ENCODE data around the gene FUT3. TPM values are rescaled to one million over a fixed set of nuclear protein-coding genes. Genes with fewer than 3 reads are reported as not detected.
A peak's percentile ranks its signal among the peaks of the same experiment; 100 is the strongest.

FUT3 gene
- total RNA-seq, 1 experiment from 2014 or later, result 0.48 TPM

DNA sequence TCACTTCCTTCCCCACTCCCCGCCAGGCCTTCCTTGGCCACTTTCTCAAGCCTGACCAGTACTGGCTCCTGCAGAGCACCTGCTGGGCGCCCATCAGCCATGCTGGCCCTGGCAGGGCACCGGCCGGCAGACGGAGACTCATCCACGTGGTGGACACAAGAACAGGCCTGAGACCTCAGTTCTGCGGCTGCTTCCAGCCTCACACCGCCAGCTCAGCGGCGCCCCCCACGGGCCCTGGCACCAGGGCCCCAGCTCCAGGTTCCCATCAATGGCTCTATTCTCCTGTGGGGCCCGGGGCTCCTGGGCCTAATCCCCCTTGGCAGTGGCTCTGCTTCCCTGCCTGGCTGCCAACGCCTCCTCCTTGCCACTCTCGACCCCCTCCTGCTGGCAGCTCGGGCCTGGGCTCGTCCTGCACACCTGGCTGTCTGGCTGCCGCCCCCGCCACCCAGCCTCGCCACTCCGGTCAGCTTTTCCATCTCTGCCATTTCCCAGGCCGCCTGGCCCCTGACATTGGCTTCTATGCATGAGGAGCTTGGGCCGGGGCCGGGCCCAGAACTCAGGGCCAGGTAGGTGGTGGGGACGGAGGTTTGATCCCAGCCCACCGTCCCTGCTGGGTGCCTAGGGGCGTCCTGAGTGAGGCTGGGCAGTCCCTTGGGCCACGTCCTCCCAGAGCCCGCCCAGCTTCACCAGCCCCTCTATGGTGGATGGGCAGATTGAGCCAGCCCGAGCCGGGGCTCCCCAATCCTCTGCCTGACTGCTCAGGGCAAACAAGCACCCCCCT is 46.1 kb upstream of the FUT3 start:
- POLR2A ChIA-PET, result interaction anchor here (0.7 kb wide), 1 partner anchor 93 kb away, joined by 3 read pairs; no protein-coding TSS in a partner anchor

DNA sequence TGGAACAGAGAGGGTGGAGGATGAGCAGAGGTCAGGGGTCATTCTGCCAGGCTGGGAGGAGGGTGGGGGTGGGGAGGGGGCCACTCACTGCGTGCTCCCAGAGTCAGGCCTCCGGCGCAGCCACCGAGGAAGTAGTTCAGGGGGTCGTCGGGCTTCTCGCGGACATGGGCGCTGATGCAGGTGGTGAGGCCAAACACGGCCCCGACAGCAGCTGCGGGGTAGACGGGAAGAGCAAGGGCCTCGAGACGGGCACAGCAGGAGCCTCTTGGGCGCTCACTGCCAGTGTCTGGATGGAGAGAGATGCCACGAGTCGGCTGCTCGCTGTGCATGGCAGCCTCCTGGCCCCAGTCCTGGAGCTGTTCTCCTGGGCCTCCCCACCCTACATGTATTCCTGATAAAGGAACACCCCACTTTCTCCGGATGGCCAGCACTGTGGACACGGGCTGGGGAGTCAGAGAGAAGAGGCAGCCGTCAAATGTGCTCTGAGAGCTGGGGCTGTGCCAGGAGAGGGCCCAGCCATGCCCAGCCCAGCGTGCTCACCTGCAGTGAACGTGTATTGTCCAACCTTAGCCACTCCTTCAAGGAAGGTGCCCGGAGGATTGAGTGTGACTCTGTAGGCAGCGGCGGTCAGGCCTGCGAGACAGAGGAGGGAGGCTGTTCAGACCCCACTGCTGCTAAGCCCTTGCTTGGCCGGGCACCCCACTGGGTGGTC is 45.3 kb upstream of the FUT3 start:
- no peaks in the 10 kb centered on the region for H3K9me3 Mint-ChIP-seq
- H3K27ac Mint-ChIP-seq, result no peak overlapping the region
- DNase-seq (ENCODE audit: low spot score), result no peak
- no peak overlapping the region for H3K4me3 Mint-ChIP-seq
- POLR2A ChIA-PET, result interaction anchor here (0.7 kb wide), 1 partner anchor 92 kb away, joined by 3 read pairs; no protein-coding TSS in a partner anchor
- peaks cover 2% of the 10 kb centered on the region; the same call in 1 of the 2 replicates for H3K27me3 Mint-ChIP-seq (ENCODE audit: low read depth)
- peaks cover 11% of the 10 kb centered on the region for H3K36me3 Mint-ChIP-seq
- CTCF ChIA-PET, result interaction anchor here (0.5 to 2.2 kb wide), 11 partner anchors 8 to 141 kb away, joined by 3 to 34 read pairs (median 4); partner anchors contain the start of gene NRTN
- 0 out of 2 replicates have a peak, but pooled peaks cover 3% of the 10 kb centered on the region for H3K4me1 Mint-ChIP-seq
- no peak for ATAC-seq
- TF ChIP-seq NR3C1 (CRISPR knock-in tag; conservative IDR thresholded peaks at IDR 0.05; ENCODE audit: low read depth) (no peak), ZBTB43 (CRISPR knock-in tag; IDR thresholded peaks at IDR 0.05) (no peak), ZNF232 (CRISPR knock-in tag; IDR thresholded peaks at IDR 0.05) (no peak), ELF4 (CRISPR knock-in tag; IDR thresholded peaks at IDR 0.05; ENCODE audit: low read depth) (no peak), MYBL2 (CRISPR knock-in tag; IDR thresholded peaks at IDR 0.05) (no peak), FOXK1 (CRISPR knock-in tag; IDR thresholded peaks at IDR 0.05) (no peak), JAZF1 (CRISPR knock-in tag; IDR thresholded peaks at IDR 0.05) (no peak)
- TF ChIP-seq, protein P1, sequence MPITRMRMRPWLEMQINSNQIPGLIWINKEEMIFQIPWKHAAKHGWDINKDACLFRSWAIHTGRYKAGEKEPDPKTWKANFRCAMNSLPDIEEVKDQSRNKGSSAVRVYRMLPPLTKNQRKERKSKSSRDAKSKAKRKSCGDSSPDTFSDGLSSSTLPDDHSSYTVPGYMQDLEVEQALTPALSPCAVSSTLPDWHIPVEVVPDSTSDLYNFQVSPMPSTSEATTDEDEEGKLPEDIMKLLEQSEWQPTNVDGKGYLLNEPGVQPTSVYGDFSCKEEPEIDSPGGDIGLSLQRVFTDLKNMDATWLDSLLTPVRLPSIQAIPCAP (CRISPR knock-in tag; IDR thresholded peaks at IDR 0.05), result no peak
- TF ChIP-seq, protein P2, sequence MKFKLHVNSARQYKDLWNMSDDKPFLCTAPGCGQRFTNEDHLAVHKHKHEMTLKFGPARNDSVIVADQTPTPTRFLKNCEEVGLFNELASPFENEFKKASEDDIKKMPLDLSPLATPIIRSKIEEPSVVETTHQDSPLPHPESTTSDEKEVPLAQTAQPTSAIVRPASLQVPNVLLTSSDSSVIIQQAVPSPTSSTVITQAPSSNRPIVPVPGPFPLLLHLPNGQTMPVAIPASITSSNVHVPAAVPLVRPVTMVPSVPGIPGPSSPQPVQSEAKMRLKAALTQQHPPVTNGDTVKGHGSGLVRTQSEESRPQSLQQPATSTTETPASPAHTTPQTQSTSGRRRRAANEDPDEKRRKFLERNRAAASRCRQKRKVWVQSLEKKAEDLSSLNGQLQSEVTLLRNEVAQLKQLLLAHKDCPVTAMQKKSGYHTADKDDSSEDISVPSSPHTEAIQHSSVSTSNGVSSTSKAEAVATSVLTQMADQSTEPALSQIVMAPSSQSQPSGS (CRISPR knock-in tag; IDR thresholded peaks at IDR 0.05; ENCODE audit: borderline replicate concordance, low read depth), result no peak

More for the DNA sequence above, 46.1 kb upstream of the FUT3 start:
- Mint-ChIP-seq H3K4me1 (0 out of 2 replicates have a peak, but pooled peaks cover under 1% of the 10 kb centered on the region), H3K27me3 (ENCODE audit: low read depth) (no peaks in the 10 kb centered on the region), H3K36me3 (peaks cover 11% of the 10 kb centered on the region), H3K27ac (no peak overlapping the region), H3K4me3 (no peak overlapping the region), H3K9me3 (no peaks in the 10 kb centered on the region)
- DNase-seq (ENCODE audit: low spot score), result peak; percentile 42
- CTCF ChIA-PET, result interaction anchor here (0.5 to 2.2 kb wide), 12 partner anchors 9 to 141 kb away, joined by 3 to 34 read pairs (median 4); partner anchors contain the start of gene NRTN
- no peak for TF ChIP-seq NFE2L1 (CRISPR knock-in tag; IDR thresholded peaks at IDR 0.05)
- TF ChIP-seq, protein P3, sequence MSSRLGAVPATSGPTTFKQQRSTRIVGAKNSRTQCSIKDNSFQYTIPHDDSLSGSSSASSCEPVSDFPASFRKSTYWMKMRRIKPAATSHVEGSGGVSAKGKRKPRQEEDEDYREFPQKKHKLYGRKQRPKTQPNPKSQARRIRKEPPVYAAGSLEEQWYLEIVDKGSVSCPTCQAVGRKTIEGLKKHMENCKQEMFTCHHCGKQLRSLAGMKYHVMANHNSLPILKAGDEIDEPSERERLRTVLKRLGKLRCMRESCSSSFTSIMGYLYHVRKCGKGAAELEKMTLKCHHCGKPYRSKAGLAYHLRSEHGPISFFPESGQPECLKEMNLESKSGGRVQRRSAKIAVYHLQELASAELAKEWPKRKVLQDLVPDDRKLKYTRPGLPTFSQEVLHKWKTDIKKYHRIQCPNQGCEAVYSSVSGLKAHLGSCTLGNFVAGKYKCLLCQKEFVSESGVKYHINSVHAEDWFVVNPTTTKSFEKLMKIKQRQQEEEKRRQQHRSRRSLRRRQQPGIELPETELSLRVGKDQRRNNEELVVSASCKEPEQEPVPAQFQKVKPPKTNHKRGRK (CRISPR knock-in tag; IDR thresholded peaks at IDR 0.05; ENCODE audit: borderline replicate concordance), result no peak
- TF ChIP-seq CTCF (IDR thresholded peaks at IDR 0.05), result 0 out of 2 replicates have a peak, but pooled peaks have one; percentile 17
- TF ChIP-seq ZNF396 (CRISPR knock-in tag; IDR thresholded peaks at IDR 0.05; ENCODE audit: borderline replicate concordance), result no peak
- TF ChIP-seq E2F4 (CRISPR knock-in tag; IDR thresholded peaks at IDR 0.05; ENCODE audit: borderline replicate concordance, low read depth), result no peak
- TF ChIP-seq, protein P4, sequence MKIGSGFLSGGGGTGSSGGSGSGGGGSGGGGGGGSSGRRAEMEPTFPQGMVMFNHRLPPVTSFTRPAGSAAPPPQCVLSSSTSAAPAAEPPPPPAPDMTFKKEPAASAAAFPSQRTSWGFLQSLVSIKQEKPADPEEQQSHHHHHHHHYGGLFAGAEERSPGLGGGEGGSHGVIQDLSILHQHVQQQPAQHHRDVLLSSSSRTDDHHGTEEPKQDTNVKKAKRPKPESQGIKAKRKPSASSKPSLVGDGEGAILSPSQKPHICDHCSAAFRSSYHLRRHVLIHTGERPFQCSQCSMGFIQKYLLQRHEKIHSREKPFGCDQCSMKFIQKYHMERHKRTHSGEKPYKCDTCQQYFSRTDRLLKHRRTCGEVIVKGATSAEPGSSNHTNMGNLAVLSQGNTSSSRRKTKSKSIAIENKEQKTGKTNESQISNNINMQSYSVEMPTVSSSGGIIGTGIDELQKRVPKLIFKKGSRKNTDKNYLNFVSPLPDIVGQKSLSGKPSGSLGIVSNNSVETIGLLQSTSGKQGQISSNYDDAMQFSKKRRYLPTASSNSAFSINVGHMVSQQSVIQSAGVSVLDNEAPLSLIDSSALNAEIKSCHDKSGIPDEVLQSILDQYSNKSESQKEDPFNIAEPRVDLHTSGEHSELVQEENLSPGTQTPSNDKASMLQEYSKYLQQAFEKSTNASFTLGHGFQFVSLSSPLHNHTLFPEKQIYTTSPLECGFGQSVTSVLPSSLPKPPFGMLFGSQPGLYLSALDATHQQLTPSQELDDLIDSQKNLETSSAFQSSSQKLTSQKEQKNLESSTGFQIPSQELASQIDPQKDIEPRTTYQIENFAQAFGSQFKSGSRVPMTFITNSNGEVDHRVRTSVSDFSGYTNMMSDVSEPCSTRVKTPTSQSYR (CRISPR knock-in tag; IDR thresholded peaks at IDR 0.05), result no peak
- peak; percentile 36 for ATAC-seq

All from WTC11 (cell line).